ENCODE results near the gene EPHB1. TPM values are rescaled to one million over a fixed set of nuclear protein-coding genes. Genes with fewer than 3 reads are reported as not detected.

Gene EPHB1
- polyA plus RNA-seq, 1 of the 3 experiments (the other 2 are of a cell fraction), result 1.2 TPM

GRCh38 chr3:134937256-134938028, 142.4 kb downstream of the EPHB1 start:
- Histone ChIP-seq H3K4me1 (ENCODE audit: control insufficient read depth in 1 of 2, insufficient read depth in 2 of 2, low read depth in 1 of 2, low read length in 1 of 2) (no peaks in the 10 kb centered on the region; a peak in 1 of 4 replicates), H3F3A (replicated peaks; ENCODE audit: insufficient read depth) (no peaks in the 10 kb centered on the region), H3K79me2 (ENCODE audit: insufficient read depth) (no peaks in the 10 kb centered on the region), H3K27ac (ENCODE audit: low read depth in 2 of 2, low read length in 1 of 2) (no peak overlapping the region), H4K20me1 (ENCODE audit: insufficient read depth) (no peaks in the 10 kb centered on the region), H3K36me3 (replicated peaks in 1 of 2; ENCODE audit: control insufficient read depth in 1 of 2, insufficient read depth in 2 of 2, low read length in 1 of 2) (no peaks in the 10 kb centered on the region), H3K9me3 (no peaks in the 10 kb centered on the region), H3K4me3 (ENCODE audit: low read depth in 2 of 2, low read length in 1 of 2) (no peak overlapping the region), H3K4me2 (no peak overlapping the region), H2AFZ (ENCODE audit: low read depth) (no peak overlapping the region), H3K27me3 (ENCODE audit: insufficient read depth) (no peaks in the 10 kb centered on the region), H3K9me2 (no peaks in the 10 kb centered on the region), H3K9ac (no peak overlapping the region)
- TF ChIP-seq CTCF (IDR thresholded peaks at IDR 0.05), result no peak
- no peak for TF ChIP-seq REST (IDR thresholded peaks at IDR 0.05; ENCODE audit: low read depth, low read length)
- TF ChIP-seq PBX3 (IDR thresholded peaks at IDR 0.05), result no peak
- TF ChIP-seq POLR2AphosphoS5 (IDR thresholded peaks at IDR 0.05; ENCODE audit: low read depth, low read length), result no peak
- no peak for TF ChIP-seq IRF3 (IDR thresholded peaks at IDR 0.05; ENCODE audit: low read depth, low read length)
- TF ChIP-seq RXRA (IDR thresholded peaks at IDR 0.05; ENCODE audit: borderline replicate concordance, low read depth), result no peak
- ChIA-PET CTCF (interaction anchor here (0.7 to 1.7 kb wide), 3 partner anchors 12 to 74 kb away, joined by 3 to 5 read pairs (median 3); no protein-coding TSS in a partner anchor), POLR2A (no interaction called here)
- no peak for DNase-seq
- WGBS (ENCODE audit: low lambda C conversion rate), result 60% methylated on average over 8 of the region's 8 CpGs
